HG02759 (cell line): ENCODE results near the gene ALS2.
"Not testable (repeated sequence)": the region's sequence is repeated elsewhere in the genome, so short reads cannot be mapped to it uniquely, and the experiment has no call there.

Experiments used
- ATAC-seq: cut with Tn5 transposase; IDR thresholded peaks from one replicate; pipeline ENCODE4 v1.9.1; 2021; ENCODE audit warnings: mild to moderate bottlenecking, moderate library complexity; ENCODE audit not compliant: unreplicated experiment

ALS2 gene

GRCh38 chr2:201780674-201781493, at the start of gene ALS2:
Gene ALS2 (minus strand): TSS chr2:201780933. CDS start chr2:201768885, 12,048 bp downstream.
- peak; percentile 95 for ATAC-seq

- no peak for ATAC-seq
Observed at GRCh38 chr2:201828220-201828619, 47.5 kb upstream of the ALS2 start.

- ATAC-seq: no peak
Observed at GRCh38 chr2:201827621-201828020, 46.9 kb upstream of the ALS2 start.

- ATAC-seq: no peak
Observed at GRCh38 chr2:201824212-201824611, 43.5 kb upstream of the ALS2 start.

GRCh38 chr2:201821080-201821479, 40.3 kb upstream of the ALS2 start:
- no peak for ATAC-seq

- no peak for ATAC-seq
Observed at GRCh38 chr2:201820383-201821007, 39.8 kb upstream of the ALS2 start.

- no peak for ATAC-seq
Observed at GRCh38 chr2:201816657-201817575, 36.2 kb upstream of the ALS2 start.

- no peak for ATAC-seq
Observed at GRCh38 chr2:201813996-201814760, 33.4 kb upstream of the ALS2 start.

GRCh38 chr2:201810604-201811003, 29.9 kb upstream of the ALS2 start:
- ATAC-seq: not testable (repeated sequence)

GRCh38 chr2:201809633-201810032, 28.9 kb upstream of the ALS2 start:
- ATAC-seq: no peak

- ATAC-seq: no peak
Observed at GRCh38 chr2:201808027-201808426, 27.3 kb upstream of the ALS2 start.

GRCh38 chr2:201807452-201807999, 26.8 kb upstream of the ALS2 start:
- ATAC-seq: no peak

- no peak for ATAC-seq
Observed at GRCh38 chr2:201806442-201807170, 25.9 kb upstream of the ALS2 start, which contains the start of gene CDK15. Gene CDK15 (plus strand): TSS chr2:201806537. CDS start chr2:201806665, 128 bp downstream.

- ATAC-seq: not testable (repeated sequence)
Observed at GRCh38 chr2:201798914-201799285, 18.2 kb upstream of the ALS2 start.

GRCh38 chr2:201798252-201798913, 17.6 kb upstream of the ALS2 start:
- ATAC-seq: no peak

- no peak for ATAC-seq
Observed at GRCh38 chr2:201797175-201797840, 16.6 kb upstream of the ALS2 start.

GRCh38 chr2:201796478-201796865, 15.7 kb upstream of the ALS2 start:
- ATAC-seq: no peak
